Activated T-cell treated with anti-CD3 and anti-CD28 coated beads for 24 hours (primary cell): ENCODE results near the gene GUCY2F.

Source experiments
- DNase-seq: peaks from one replicate; pipeline ENCODE4 v3.0.0-alpha.2; 2020; ENCODE audit warnings: low read depth

Gene GUCY2F

DNA sequence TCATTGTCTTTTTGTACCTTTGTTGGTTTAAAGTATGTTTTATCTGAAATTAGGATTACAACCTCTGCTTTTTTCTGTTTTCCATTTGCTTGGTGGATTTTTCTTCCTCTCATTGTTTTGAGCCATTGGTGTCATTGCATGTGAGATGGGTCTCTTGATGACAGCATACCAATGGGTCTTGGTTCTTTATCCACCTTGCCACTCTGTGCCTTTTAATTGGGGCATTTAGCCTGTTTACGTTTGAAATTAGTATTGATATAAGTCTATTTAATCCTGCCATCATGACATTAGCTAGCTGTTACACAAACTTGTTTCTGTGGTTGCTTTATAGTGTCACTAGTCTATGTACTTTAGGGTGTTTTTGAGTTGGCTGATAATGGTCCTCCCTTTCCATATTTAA, 145.7 kb downstream of the GUCY2F start:
- no peak for DNase-seq

GRCh38 chrX:109327251-109327650, 154.6 kb downstream of the GUCY2F start:
- DNase-seq, result no peak
